ENCODE data around the gene HSPA14.
A peak's percentile ranks its signal among the peaks of the same experiment; 100 is the strongest.
"Not testable (repeated sequence)": the region's sequence is repeated elsewhere in the genome, so short reads cannot be mapped to it uniquely, and the experiment has no call there.

Gene HSPA14, protein sequence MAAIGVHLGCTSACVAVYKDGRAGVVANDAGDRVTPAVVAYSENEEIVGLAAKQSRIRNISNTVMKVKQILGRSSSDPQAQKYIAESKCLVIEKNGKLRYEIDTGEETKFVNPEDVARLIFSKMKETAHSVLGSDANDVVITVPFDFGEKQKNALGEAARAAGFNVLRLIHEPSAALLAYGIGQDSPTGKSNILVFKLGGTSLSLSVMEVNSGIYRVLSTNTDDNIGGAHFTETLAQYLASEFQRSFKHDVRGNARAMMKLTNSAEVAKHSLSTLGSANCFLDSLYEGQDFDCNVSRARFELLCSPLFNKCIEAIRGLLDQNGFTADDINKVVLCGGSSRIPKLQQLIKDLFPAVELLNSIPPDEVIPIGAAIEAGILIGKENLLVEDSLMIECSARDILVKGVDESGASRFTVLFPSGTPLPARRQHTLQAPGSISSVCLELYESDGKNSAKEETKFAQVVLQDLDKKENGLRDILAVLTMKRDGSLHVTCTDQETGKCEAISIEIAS

DNA sequence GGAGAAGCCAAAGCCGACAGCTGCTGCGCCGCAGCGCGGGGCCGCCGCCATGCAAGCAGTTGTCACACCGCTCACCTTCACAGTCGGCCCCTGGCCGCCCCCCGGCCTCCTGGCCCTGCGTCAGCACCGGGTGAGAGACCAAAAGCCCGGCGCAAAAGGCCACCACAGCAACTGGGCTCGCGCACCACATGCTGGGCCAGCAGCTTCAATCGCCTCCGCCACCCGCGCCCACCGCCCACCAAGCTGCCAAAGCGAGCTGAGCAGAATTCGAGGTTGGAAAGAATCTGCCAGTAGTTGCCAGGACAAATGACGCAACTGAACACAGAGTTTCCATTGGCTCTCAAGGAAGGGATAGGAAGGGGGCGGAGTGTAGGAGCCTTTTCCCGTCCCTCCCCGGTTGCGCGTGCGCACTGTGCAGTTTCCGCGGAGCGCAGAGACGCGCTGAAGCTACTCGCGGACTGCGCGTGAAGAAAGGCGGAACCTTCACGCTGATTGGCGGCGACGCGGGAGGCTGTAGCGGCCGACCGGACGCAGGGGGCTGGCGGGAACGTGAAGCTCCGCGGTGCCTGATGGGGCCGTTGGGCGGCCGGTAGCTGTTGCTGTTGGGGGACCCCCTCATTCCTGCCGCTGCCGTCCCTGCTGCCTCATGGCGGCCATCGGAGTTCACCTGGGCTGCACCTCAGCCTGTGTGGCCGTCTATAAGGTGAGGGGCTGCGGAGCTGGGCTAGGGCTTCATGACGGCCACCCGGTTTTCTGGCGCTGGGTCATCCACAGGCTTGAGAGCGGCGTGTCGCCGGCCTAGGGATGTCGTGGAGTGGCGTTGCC, at the start of gene HSPA14, which contains the start of the genes CDNF and MSANTD7:
Gene HSPA14 (plus strand): TSS at position 550 of the 825 bp plus-strand sequence. CDS start 97 bp downstream, at position 647.
Gene CDNF (minus strand): TSS at position 281 of the 825 bp plus-strand sequence. CDS start 91 bp downstream, at position 190.
Gene MSANTD7 (plus strand): TSS at position 550 of the 825 bp plus-strand sequence. CDS start 3,979 bp downstream, outside the sequence.
- peak; percentile 99 for DNase-seq (ENCODE audit: low spot score)

DNA sequence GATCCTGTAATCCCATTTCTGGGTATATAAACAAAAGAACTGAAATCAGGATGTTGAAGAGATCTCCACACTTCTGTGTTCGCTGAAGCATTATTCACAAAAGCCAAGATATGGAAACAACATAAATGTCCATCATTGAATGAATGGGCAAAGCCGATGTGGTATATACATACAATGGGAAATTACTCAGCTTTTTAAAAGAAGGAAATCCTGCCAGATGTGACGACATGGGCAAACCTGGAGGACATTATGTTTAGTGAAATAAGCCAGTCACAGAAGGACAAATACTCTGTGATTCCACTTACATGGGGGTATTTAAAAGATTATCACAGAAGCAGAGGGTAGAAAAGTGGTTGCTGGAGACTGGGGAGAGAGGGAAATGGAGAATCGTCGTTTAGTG, 39.5 kb upstream of the HSPA14 start:
- no peak for DNase-seq (ENCODE audit: low spot score)

DNA sequence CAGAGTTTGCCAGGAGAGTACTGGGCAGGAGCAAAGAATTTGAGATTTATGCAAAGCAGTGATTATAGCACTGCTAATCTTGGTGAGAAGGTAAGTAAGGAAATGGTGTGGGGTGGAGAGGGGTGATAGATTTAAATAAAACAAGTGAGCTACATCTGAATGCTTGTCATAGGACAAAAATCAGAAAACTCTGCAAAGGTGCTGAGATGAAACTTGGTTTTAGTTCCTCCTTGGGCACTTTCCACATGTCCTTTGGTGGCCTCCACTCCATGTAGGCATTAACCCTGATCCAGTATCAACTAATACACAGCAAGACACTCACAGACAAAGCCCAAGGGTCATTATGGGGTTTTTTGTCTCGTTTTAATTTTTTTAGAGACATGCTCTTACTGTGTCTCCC, 37.7 kb upstream of the HSPA14 start:
- DNase-seq (ENCODE audit: low spot score) = no peak

DNA sequence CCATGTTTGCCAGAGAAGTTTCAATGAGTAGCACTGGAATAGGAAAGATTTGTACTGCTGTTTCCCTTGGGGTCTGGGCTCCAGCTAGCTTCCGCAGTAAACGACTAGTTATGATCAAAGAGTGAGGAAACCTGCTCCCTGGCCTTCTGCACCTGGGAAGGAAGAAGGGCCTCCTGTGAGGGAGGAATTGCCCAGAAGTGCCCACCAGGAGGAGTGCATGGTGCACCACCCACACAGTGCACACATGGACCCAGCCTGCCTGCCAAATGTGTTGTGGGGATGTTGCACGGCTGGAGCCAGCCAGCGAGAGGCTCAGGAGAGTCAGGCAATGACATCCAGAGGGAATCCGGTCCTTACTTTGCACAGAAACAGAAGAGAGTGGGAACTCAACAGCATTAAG, 36.4 kb upstream of the HSPA14 start:
- DNase-seq (ENCODE audit: low spot score) = no peak

DNA sequence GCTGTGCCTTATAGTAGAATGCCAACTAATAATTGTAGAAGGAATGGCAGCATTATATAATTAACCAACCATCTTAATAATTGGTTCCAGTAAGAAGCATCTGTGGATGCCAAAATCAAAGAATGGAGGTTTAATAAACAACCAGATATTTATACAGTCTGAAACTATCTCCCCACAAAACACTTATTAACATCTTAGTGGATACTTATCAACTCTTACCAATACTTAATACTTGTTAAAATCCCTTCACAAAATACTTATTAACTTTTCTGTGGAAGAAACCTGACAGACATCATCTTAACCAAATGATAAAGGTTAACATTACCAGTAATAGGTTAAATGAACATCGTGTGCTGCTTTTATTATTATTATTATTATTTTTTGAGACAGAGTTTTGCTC, 34.3 kb upstream of the HSPA14 start:
- DNase-seq (ENCODE audit: low spot score) = no peak

DNA sequence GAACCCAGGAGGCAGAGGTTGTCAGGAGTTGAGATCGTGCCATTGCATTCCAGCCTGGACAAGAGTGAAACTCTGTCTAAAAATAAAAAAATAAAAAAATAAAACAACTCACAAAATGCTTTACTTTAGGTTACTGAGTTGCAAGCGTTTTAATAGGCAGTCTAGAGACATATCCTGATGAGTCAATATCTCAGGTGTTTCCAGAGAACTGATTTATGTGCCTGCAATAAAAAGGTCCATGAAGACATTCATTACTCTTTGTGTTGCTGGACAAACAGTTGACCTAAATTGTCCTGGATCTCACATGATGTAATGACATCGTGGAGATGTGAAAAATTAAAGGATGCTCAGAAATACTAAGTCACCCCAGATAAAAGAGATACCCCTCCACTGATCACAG, 31.8 kb upstream of the HSPA14 start:
- DNase-seq (ENCODE audit: low spot score) = no peak

DNA sequence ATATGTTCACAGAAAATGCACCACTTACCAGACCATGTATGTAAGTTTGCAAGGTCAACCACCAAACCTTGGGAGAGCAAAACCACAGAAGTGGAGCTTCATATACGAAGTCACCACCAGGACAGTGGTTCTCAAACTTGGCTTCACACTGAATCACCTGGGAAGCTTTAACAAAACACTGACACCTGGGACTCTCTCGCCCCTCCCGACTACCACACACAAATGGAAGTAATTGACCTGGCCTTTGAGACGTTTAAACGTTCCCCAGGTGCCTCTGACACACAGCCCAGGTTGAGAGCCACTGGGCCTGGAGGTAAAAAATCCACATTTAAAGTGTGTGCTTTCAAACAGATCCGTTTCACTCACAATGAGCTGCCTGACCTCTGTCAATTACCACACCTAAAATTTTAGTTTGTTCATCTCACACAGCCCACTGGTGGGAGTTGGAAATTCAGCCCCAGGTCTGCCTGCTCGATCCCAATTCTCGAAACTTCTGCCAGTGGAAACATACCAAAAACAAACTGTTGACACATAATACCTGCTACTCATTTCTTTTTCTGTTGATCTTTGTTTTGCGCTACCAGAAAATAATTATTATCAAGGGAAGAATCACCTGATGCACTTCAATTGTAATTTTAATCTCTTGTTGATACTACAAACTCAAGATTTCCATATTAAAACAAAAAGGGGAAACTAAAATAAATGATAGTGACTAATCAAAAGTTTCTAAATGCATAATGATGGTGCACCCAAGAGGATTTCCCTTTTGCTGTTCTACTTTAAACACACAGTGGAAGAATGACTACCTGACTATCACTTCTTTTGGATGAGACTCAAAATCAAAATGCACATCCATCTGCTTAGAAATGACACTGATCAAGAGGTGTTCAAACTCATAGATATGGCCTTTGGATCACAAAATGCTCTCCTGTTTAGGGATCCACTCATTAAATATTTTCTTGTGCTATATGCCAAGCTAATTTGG, 26.8 kb upstream of the HSPA14 start:
- no peak for DNase-seq (ENCODE audit: low spot score)

DNA sequence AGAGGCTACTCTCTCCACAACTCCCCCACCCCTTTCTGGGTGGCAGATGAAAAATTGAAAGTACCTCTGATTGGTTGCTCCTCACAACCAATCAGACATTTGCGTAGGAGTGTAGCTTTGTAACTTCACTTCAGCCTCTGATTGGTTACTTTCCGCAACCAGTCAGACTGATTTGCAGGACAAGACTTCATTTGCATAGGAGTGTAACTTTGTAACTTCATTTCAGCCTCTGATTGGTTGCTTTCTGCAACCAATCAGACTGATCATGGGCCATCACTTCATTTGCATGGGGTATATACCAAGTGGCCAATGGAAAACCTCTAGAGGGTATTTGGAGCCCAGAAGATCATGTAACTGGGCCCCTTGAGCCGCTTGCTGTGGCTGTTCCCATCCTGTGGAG, 25.8 kb upstream of the HSPA14 start:
- no peak for DNase-seq (ENCODE audit: low spot score)

DNA sequence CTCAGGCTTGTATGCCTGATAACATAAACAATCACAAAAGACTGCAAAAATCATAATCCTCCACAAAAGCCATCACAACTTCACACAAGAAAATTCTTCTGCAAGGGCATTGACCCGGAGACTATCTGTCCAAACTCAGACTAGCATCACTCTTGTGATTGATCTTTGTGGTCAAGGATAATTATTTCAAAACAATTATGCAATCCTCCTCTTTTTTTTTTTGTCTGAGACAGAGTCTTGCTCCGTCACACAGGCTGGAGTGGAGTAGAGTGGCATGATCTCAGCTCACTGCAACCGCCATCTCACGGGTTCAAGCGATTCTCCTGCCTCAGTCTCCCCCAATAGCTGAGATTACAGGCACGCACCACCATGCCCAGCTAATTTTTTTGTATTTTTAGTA, 22.4 kb upstream of the HSPA14 start:
- DNase-seq (ENCODE audit: low spot score) = no peak

DNA sequence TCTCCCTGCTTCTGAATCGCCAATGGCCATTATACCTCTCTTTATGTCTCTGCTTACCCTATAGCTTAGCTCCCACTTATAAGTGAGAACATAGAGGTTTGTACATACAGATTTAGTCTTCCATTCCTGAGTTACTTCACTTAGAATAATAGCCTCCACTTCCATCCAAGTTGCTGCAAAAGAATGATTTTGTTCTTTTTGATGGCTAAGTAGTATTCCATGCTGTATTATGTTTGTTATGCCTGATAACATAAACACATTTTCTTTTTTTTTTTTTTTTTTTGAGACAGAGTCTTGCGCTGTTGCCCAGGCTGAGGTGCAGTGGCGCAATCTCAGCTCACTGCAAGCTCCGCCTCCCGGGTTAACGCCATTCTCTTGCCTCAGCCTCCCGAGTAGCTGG, 21.4 kb upstream of the HSPA14 start:
- DNase-seq (ENCODE audit: low spot score) = not testable (repeated sequence)

DNA sequence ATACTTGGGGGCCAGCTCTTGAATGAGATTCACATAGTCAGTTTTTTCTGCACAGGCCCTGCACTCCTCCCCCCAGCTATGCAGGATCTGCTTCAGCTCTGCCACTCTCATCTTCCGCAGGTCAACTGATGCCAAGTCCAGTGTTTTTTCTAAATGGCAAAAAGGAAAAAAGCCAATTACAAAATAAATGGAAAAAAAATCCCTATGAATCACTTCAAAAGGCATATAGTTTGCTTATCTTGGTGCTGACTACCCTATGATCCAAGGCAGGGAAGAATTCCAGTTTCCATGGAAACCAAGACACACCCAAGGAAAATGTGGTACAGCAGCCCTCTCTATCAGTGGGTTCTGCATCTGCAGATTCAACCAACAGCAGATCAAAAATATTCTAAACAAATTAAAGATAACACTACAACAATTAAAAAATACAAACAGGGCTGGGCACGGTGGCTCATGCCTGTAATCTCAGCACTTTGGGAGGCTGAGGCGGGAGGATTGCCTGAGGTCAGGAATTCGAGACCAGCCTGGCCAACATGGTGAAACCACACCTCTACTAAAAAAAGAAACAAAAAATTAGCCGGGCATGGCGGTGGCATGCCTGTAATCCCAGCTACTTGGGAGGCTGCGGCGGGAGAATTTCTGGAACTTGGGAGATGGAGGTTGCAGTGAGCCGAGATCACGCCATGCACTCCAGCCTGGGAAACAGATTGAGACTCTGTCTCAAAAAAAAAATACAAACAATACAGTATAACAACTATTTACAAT, 17.9 kb upstream of the HSPA14 start:
- peak; percentile 81 for DNase-seq (ENCODE audit: low spot score)

DNA sequence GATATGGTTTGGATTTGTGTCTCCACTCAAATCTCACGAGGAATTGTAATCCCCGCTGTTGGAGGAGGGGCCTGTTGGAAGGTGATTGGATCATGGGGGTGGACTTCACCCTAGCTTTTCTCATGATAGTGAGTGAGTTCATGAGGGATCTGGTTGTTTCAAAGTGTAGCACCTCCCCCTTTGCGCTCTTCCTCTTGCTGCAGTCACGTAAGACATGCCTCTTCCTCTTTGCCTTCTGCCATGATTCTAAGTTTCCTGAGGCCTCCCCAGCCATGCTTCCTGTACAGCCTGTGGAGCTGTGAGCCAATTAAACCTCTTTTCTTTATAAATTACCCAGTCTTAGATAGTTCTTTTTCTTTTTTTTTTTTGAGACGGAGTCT, 17.3 kb upstream of the HSPA14 start:
- no peak for DNase-seq (ENCODE audit: low spot score)

DNA sequence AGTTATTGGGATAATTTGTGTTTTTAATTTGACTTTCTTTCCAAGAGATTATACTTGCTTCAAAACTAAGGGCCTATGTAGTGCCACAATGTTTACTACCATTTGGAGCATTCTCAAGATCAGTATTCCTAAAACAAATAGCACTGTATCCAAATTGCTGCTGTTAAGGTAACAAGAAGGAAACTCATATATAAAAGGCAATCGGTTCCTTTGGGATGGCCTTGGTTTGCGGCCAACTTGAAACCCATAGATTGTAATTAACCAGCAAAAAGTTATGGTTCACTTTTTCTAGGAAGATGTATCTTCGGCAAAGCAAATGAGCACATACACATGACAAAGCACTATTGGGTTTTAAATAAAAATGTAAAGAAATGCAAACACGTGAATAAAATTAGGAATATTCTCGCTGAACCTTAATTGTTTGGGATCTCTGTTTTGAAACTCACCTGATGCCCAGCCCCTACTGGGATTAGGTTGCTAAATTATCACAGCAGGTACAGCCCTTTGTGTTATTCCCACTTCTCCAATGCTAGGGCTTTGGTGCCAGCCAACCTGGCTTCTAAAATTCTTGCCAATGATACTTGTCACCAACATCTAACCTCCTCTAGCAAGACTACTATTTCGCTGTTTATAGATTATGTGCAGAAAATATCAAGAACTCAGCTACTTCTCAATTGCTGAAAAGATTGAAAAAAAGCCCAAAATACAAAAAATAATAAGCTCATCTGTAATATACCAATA, 16.3 kb upstream of the HSPA14 start:
- no peak for DNase-seq (ENCODE audit: low spot score)

DNA sequence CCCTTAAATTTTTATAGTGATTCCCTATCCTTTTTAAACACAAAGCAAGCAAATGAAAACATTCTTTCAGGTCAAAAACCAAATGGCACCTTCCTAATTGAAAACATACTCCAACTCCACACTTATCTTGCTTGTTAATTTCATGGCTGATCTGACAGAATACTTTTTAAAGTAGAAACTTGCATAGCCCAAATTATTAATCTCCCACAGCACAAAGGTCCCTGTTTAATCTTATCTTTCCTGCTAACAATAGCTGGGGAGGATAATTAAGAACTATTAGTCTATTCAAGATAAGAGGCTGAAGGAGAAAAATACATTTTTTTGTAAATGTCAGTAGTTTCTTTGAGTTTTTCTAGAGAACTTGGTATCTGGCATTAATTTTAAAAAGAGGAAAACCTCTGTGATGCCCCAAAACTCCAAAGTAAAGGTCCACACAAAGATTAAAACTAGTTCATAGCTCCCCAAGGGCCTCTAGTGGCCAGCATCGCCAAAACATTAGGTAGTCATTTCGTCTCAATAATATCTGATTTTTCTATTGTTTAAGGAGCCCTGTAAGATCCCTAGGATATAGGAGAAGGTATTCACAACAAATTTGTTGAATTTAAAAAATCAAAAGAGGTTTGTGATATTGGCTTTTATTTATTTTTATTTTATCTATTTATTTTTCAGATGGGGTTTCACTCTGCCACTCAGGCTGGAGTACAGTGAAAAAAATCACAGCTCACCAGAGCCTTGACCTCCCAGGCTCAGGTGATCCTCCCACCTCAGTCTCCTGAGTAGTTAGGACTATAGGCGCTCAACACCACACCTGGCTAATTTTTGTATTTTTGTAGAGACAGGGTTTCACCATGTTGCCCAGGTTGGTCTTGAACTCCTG, 15.0 kb upstream of the HSPA14 start:
- DNase-seq (ENCODE audit: low spot score) = peak; percentile 50

DNA sequence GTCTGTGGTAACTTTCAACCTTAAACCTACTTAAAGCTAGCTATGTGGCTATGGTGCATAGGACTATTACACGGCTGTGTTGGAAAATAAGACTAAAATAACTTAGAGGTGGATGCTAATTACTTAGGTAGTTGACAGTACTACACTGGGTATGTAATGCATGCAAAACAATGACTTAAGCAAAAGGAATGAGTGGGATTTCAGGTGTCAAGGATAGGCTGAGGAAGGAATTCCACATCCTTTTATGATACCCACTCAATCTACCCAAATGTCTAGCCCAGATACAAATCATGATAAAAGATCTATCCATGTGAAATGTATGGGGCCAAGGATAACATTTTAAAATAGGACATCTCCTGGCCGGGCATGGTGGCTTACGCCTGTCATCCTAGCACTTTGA, 14.1 kb upstream of the HSPA14 start:
- DNase-seq (ENCODE audit: low spot score) = no peak

DNA sequence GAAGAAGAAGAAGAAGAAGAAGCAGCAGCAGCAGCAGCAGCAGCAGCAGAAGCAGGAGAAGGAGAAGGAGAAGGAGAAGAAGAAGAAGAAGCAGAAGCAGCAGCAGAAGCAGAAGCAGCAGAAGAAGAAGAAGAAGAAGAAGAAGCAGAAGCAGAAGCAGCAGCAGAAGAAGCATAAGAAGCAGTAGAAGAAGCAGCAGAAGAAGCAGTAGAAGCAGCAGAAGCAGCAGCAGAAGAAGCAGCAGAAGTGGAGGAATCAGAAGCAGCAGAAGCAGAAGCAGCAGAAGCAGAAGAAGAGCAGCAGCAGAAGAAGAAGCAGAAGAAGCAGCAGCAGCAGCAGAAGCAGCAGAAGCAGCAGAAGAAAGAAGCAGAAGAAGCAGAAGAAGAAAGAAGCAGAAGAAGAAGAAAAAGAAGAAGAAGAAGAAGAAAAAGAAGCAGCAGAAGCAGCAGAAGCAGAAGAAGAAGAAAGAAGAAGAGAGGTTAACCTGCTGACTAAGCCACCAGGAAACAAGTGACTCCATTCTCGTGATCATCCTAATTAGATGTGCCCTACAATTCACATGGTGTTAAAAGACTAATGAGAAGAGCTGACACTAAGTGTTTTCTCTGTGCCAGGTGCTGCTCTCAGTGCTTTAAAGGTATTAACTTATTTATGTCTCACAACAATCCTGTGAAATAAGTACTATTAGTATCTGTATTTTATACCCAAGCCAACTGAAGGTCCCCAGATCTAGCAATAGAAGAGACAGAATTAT, 11.9 kb upstream of the HSPA14 start:
- DNase-seq (ENCODE audit: low spot score) = no peak

DNA sequence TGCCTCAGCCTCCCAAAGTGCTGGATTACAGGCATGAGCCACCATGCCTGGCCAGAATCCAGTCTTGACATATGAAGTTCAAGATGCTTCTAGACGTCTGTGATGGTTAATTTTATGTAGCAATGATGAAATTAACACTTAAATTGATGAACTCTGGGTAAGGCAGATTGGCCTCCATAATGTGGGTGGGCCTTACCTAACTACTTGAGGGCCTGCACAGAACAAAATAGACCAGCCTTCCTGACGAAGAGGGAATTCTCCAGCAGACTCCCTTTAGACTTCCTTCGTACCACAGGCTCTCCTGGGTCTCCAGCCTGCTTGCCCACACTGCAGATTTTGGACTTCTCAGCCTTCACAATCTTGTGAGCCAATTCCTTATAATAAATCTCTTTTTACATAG, 5.0 kb upstream of the HSPA14 start:
- no peak for DNase-seq (ENCODE audit: low spot score)

DNA sequence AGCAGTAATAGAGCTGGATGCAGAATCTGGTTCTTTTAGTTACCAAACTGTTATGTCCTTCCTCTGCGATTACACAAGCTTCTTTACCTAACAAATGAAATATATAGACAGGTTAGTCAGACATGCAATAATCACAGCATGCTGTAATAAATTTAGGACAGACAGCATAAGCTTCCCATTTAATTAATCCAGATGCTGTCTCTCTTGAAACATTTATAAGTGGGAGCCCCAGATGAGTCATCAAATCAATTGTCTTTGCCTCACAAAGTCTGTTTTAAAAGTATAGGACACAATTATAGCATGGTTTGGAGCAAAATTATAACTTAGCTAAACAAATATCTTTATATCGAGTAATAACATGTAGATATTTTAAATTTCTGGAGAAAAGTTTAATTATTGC, 1.9 kb upstream of the HSPA14 start:
- DNase-seq (ENCODE audit: low spot score) = no peak
